GM21737 (cell line): ENCODE data around the gene ADGRG4.
A peak's percentile ranks its signal among the peaks of the same experiment; 100 is the strongest.
"Not testable (repeated sequence)": the region's sequence is repeated elsewhere in the genome, so short reads cannot be mapped to it uniquely, and the experiment has no call there.

Experiments
- ATAC-seq: cut with Tn5 transposase; IDR thresholded peaks from one replicate; pipeline ENCODE4 v1.9.1; 2021; ENCODE audit warnings: mild to moderate bottlenecking, moderate library complexity; ENCODE audit not compliant: unreplicated experiment

Gene ADGRG4, protein sequence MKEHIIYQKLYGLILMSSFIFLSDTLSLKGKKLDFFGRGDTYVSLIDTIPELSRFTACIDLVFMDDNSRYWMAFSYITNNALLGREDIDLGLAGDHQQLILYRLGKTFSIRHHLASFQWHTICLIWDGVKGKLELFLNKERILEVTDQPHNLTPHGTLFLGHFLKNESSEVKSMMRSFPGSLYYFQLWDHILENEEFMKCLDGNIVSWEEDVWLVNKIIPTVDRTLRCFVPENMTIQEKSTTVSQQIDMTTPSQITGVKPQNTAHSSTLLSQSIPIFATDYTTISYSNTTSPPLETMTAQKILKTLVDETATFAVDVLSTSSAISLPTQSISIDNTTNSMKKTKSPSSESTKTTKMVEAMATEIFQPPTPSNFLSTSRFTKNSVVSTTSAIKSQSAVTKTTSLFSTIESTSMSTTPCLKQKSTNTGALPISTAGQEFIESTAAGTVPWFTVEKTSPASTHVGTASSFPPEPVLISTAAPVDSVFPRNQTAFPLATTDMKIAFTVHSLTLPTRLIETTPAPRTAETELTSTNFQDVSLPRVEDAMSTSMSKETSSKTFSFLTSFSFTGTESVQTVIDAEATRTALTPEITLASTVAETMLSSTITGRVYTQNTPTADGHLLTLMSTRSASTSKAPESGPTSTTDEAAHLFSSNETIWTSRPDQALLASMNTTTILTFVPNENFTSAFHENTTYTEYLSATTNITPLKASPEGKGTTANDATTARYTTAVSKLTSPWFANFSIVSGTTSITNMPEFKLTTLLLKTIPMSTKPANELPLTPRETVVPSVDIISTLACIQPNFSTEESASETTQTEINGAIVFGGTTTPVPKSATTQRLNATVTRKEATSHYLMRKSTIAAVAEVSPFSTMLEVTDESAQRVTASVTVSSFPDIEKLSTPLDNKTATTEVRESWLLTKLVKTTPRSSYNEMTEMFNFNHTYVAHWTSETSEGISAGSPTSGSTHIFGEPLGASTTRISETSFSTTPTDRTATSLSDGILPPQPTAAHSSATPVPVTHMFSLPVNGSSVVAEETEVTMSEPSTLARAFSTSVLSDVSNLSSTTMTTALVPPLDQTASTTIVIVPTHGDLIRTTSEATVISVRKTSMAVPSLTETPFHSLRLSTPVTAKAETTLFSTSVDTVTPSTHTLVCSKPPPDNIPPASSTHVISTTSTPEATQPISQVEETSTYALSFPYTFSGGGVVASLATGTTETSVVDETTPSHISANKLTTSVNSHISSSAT (N-terminal part only)

DNA sequence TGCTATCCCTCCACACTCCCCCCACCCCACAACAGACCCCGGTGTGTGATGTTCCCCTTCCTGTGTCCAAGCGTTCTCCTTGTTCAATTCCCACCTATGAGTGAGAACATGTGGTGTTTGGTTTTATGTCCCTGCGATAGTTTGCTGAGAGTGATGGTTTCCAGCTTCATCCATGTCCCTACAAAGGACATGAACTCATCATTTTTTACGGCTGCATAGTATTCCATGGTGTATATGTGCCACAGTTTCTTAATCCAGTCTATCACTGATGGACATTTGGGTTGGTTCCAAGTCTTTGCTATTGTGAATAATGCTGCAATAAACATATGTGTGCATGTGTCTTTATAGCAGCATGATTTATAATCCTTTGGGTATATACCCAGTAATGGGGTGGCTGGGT lies at the start of gene ADGRG4:
Gene ADGRG4 (plus strand): TSS at position 243 of the 400 bp plus-strand sequence. CDS start 7,815 bp downstream, outside the sequence.
- not testable (repeated sequence) for ATAC-seq

DNA sequence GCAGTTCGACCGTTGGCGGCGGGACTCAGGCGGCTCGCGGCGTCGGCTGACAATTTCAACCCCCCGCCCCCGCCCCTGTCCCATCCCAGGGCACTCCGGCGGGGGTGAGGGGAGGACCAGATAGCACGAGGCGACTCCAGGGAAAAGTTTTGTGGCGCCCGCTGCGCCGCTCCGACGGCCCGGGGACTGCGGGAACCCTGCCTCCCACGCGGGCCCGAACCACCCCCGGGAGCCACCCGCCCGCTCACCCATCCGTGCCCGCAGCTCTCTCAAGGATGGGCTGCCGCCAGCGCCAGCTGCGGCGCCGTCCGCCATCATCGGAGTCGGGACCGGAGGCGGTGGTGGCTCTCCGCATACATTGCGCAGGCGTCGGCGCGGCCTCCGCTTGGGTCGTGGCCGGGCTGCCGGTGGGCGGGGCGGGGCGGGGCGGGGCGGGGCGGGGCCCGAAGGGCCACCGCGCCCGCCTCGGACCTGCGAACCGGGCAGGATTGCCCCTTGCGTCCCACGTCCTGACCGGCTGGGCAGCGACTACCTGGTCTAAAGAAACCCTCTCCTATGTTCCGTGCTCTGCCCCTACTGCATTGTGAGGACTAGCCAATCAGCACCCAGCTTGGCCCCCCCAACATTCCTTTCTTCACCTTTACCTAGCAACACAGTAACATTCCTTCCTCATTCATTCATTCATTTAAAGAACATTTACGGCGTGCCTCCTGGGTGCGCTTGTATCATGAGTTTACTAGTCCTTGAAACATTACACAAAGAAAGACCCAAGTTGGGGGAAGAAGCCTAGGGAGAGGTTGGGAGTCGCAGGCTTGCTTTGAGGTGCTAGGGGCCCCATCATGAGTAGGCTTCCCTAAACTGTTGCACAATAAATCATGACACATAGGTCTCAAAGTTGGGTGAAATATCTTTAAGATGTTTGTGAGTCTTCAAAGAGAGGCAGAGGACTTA lies 49.4 kb upstream of the ADGRG4 start, which contains the start of gene MAP7D3:
Gene MAP7D3 (minus strand): TSS at position 360 of the 951 bp plus-strand sequence. CDS start 42 bp downstream, at position 318.
- peak; percentile 88 for ATAC-seq

DNA sequence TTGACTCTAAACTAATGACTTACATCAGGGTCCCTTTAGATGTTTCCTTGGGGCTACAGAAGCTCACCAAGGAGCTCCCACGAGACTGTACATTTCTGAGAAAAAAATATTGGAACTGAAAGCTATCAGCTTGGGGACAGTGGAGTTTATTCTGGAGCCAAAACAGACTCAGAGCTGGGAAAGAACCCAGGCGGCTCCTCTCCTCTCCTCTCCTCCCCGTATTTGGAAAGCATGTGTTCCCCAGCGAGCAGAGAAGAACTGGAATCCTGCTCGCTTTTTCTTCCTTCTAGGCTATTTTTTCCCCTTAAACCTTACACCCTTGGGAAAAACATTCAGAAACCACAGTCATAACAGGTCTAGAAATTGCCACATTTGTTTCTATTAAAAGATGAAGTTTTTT lies 45.2 kb upstream of the ADGRG4 start:
- no peak for ATAC-seq

DNA sequence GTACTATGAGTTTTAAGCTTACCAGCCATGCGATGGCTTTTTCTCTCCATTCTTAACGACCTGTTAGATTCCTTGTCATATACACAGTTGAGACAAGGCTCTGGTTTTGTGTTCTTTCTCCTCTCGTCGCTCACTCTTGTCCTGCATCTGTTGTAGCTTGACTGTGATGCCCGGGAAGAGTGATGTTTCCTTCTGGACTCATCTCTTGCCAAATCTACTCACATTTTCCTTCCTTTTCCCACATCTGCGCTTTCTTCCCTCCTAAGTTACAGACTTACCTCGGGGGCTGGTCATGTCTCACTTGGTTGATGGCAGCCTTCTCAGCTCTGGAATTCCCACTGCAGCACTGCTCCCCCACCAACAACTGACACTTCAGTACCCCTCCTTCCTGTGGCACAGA lies 44.7 kb upstream of the ADGRG4 start:
- no peak for ATAC-seq

- no peak for ATAC-seq
Observed at GRCh38 chrX:136258951-136259350, 41.8 kb upstream of the ADGRG4 start.

DNA sequence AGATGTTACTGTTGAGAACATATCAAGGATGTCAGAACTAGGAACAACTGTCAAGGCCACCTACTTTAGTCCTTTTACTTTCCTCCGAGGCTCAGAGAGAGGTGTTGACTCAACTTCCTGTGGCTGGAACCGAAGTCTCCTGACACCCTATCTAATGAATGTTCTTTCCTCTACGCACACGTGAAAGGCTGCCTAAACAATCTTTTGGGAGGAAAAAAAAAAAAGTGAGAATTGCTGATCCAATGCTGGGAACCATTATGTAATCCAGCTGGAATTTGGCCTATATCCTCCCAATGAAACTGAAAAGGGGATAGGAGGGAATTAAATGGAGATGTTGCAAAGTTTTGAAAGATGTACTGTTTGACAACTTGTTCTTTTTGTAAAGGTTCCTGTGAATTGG lies 41.2 kb upstream of the ADGRG4 start:
- ATAC-seq, result no peak

GRCh38 chrX:136260776-136261175 lies 40.0 kb upstream of the ADGRG4 start:
- ATAC-seq, result no peak

DNA sequence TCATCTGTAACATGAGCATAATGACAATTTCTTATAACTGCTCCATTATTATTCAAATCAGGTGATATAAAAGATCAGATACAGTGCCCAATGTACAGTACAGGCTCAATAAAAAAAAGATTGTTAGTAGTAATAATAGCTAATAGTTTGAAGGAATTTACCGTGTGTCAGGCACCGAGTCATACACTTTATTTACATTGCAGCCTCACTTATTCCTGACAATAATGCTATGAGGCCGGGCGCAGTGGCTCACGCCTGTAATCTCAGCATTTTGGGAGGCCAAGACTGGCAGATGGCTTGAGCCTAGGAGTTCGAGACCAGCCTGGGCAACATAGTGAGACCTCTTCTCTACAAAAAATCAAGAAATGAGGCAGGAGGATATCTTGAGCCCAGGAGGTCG lies 39.4 kb upstream of the ADGRG4 start:
- no peak for ATAC-seq

- no peak for ATAC-seq
Observed at GRCh38 chrX:136262243-136262642, 38.5 kb upstream of the ADGRG4 start.

- ATAC-seq, result no peak
Observed at GRCh38 chrX:136262812-136263315, 37.9 kb upstream of the ADGRG4 start.

DNA sequence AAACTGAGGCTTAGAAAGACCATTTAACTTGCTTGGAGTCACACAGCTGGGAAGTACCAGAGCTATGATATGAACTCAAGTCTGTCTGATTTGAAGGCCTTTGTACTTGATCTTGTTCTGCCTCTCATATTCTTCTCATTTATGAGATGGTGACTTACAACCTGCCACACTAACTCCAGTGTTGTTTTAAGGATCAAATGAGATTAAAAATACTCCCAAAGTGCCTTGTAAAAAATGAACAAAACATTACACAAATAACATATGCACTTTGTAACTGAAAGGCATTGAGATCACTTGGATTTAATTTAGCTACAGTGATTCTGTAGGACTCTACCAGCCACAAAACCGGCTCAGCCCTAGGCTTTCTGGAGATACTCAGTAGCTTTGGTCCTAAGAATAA lies 33.9 kb upstream of the ADGRG4 start:
- ATAC-seq, result no peak

- peak; percentile 58 for ATAC-seq
Observed at GRCh38 chrX:136268051-136269048, 32.4 kb upstream of the ADGRG4 start.

GRCh38 chrX:136269921-136270320 lies 30.8 kb upstream of the ADGRG4 start:
- no peak for ATAC-seq

DNA sequence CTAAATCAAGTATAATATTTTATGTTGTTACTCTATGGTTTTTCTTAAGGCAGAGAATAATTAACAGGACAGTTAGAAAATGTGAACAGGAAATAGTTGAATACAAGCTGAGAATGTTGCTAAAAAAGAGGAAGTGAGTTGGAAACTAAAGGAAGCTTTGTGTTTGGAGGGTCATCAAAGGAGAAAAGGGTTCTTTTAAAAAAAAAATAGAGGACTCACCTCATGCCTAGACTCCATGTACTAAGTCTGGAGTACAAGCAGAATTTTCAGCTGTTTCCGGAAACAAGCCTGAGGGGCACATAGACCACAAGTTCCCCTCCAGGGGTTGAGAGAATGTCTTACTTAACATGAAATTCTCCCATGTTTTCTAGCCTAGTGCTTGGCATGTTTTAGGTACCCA lies 29.5 kb upstream of the ADGRG4 start:
- peak; percentile 58 for ATAC-seq

DNA sequence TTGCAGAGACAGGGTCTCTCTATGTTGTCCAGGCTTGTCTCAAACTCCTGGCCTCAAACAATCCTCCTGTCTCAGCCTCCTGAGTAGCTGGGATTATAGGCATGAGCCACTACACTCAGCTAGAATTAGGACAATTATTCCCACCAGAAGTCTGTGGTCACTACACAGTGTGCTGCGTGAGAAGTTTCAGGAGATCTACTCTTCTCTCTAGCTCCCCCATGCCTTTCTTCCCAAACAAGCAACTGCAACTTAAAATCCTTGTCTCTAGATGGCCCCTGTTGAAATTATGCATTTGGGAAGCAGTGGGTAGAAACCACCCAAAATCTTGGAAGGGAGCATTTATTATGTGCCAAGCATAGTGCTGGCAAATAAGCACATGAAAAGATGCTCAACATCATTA lies 28.4 kb upstream of the ADGRG4 start:
- ATAC-seq, result no peak

DNA sequence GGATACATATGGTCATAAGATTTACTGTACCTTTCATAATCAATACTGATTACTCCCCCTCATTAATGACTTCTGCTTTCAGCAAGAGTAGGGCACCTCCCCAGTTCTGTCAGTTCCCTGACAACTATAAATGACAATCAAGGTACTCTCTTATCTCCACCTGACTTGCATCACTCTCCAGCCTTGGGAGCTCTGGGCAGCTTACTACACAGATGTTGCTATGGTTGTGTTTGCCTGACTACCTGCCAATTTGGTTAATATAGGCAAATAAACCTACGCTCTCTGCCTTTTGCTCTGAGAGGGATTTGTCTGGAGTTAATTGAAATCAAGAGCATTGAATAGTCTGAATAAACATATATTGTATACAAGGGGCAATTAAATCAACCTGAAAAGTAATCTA lies 26.8 kb upstream of the ADGRG4 start:
- no peak for ATAC-seq

DNA sequence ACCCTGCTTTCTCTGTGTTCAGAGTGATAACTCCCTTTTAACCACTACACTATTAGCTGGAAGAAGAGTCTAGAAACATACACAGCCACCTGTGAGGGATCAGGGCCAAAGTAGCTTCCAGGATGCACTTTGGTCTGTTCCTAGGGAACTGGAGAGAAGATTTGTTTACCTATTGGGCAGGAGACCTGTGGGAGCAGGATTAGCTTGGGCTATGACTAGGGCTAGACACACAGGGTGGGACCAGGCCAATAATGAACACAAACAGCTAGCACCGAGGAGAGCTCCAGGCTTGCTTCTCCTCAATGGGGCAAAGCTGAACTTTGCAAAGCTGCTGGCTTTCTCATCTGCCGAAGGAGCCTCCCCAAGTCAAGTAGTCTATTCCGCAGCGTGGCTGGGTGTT lies 25.2 kb upstream of the ADGRG4 start:
- ATAC-seq, result no peak

GRCh38 chrX:136286375-136286774 lies 14.4 kb upstream of the ADGRG4 start:
- ATAC-seq, result not testable (repeated sequence)
